ENCODE results near the gene OTOS.

The OTOS gene

DNA sequence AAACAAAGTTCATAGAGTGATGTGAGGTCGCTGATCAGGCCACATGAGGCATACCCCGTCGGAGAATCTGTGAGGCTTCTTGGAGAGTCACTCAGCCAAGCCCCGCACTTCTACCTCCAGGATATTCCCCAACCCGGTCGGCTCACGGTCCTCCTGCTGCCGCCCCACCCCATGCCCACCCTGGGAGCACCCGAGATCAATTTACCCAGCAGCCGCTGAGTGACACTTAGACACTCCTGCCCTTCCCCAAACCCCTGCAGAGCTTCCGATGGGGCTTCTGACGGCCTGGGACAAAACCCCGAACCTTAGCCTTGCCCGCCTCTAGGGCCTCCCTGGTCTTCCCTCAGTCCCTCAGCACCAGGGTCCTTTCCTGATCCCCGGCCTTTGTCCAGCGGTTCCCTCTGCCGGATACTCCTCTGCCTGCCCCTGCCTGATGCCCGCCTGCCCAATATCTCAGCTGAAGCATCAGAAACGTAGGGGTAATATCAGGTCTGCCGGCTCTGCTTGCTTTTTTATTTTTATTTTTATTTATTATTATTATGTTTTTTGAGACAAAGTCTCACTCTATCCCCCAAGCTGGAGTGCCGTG is 18.9 kb upstream of the OTOS start:
- TF ChIP-seq, protein P1, sequence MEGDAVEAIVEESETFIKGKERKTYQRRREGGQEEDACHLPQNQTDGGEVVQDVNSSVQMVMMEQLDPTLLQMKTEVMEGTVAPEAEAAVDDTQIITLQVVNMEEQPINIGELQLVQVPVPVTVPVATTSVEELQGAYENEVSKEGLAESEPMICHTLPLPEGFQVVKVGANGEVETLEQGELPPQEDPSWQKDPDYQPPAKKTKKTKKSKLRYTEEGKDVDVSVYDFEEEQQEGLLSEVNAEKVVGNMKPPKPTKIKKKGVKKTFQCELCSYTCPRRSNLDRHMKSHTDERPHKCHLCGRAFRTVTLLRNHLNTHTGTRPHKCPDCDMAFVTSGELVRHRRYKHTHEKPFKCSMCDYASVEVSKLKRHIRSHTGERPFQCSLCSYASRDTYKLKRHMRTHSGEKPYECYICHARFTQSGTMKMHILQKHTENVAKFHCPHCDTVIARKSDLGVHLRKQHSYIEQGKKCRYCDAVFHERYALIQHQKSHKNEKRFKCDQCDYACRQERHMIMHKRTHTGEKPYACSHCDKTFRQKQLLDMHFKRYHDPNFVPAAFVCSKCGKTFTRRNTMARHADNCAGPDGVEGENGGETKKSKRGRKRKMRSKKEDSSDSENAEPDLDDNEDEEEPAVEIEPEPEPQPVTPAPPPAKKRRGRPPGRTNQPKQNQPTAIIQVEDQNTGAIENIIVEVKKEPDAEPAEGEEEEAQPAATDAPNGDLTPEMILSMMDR (IDR thresholded peaks at IDR 0.05), result no peak
- no peak for TF ChIP-seq ZFX (IDR thresholded peaks at IDR 0.05; ENCODE audit: borderline replicate concordance)
- no peak overlapping the region for H3K27ac ChIP-seq

DNA sequence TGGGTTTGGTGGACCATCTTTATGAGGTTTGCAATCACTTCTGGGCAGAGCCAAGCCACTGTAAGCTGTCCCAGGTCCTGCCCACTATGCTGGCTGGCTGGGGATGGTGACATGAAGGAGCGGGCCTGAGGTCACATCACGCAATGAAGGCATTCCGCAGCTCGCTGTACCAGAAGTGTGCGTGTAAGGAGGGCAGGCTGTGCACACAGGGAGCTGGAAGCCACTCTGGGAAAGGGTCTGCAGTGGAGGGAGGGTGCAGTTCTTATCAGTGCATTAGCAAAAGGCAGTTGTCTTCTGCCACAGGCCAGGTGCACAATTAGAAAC is 16.7 kb upstream of the OTOS start:
- TF ChIP-seq, protein P1 (IDR thresholded peaks at IDR 0.05), result no peak
- no peak for TF ChIP-seq ZFX (IDR thresholded peaks at IDR 0.05; ENCODE audit: borderline replicate concordance)

DNA sequence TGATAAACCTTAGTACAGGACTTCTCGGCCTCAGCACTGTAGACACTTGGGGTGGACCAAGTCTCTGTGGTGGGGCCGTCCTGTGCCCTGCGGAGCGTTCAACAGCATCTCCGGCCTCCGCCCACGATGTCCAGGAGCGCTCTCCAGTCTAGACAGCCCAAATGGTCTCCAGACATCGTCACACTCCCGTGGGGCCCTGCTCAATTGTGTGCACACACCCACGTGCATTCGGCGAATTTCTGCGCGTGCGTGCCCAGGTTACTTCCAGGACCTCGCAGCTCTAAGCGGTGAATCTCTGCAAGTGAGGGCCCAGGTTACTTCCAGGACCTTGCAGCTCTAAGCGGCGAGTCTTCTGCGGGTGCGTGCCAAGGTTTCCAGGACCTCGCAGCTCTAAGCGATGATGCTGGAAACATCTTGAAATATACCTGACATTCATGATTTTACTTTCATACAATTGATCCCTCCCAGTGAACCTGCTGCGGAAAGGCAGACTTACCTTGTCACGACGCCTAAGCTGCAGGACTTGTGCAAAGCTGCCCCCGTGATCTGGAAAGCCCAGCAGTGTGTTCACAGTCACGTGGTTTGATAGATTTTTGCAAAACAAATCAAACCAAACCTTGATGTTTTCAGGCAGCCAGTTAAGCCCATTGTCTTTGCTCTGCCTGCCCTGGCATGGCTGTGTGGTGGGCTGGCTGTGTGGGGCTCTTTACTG is 16.1 kb upstream of the OTOS start:
- TF ChIP-seq ZFX (IDR thresholded peaks at IDR 0.05; ENCODE audit: borderline replicate concordance), result no peak
- TF ChIP-seq, protein P1 (IDR thresholded peaks at IDR 0.05), result no peak
- no peak overlapping the region for H3K27ac ChIP-seq

More for the DNA sequence above, 16.7 kb upstream of the OTOS start:
- no peak overlapping the region for H3K27ac ChIP-seq

DNA sequence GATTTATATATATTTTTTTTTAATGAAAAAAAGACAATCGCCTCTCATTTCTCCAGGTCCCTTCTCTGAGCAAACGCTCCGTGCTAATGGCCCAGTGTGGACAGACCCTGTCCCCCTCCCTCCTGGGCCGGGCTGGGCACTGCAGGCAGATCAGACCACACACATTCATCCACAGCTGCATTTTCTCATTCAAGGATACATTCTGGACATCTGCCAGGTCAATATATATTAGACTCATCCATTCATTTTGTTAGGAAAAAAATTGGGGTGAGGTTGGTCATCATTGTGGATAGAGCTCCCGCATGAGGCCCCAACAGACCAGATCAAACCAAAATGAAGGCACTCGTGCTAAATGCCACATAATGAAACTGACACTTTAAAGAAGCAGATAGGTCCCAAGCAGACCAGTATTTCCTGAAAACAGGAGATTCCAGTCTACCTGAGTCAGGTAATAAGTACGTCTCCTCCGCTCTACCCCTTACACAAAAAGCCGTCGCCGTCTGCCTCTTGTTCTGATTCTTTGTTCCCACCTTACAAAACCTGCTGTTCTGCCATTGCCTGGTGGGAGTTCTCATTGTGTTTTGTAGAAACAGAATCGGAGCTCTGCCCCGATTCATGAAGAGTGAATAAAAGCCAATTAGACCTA is 15.4 kb upstream of the OTOS start:
- TF ChIP-seq, protein P1 (IDR thresholded peaks at IDR 0.05), result no peak
- TF ChIP-seq ZFX (IDR thresholded peaks at IDR 0.05; ENCODE audit: borderline replicate concordance), result no peak
- no peak overlapping the region for H3K27ac ChIP-seq

DNA sequence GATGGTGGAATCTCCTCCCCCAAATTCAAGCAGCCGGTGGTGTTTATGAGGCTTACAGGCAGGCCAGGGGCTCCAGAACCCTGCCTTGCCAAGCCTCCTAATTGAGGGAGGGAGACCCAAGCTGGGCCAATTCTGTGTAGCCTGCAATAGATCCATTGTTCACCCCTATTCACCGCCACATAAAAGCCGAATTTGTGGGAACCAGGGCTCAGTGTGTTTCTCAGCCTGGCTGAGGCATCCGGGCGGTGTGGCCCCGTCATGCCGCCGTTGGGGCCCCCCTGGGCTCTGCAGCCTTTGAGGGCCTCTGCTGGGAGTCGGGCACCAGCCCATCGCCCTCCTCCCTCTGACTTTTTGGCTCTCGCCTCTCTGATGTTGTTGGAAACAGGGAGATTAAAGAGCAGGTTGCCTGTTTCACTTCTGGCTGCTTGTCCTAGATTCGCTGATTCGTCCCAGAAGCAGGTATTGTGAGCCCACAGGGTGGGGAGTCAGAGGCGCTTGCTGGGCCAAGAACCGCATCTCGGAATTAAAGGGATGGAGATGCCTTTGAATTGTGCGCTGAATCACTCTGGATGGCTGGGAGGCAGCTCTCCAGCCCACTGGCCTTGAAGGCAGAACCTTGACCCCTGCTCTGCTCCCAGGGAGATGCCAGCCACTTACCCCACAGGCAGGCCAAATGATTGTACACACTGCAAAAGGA is 14.7 kb upstream of the OTOS start:
- no peak overlapping the region for H3K27ac ChIP-seq
- no peak for TF ChIP-seq ZFX (IDR thresholded peaks at IDR 0.05; ENCODE audit: borderline replicate concordance)
- TF ChIP-seq, protein P1 (IDR thresholded peaks at IDR 0.05), result no peak

DNA sequence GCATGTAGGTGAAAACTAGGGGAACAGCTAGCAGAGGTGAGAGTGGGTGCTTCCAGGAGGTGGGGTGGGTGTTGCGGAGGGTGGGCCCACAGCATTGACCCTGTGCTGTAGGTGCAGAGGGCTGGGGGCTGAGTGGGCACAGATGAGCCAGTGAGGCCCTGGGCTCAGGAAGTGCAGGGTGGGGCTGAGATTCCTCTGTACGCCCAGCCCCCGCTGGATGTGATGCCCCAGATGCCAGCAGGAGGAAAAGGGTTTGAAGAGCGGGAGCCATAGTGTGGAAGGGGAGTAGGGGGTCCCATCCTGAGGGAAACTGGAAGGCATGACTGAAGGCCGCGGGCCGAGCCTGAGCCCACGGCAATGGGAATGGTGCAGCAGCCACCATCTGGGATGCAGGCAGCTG is 14.1 kb upstream of the OTOS start:
- no peak overlapping the region for H3K27ac ChIP-seq
- no peak for TF ChIP-seq ZFX (IDR thresholded peaks at IDR 0.05; ENCODE audit: borderline replicate concordance)
- TF ChIP-seq, protein P1 (IDR thresholded peaks at IDR 0.05), result no peak

Data from 22Rv1 (cell line).